Measurements from ENCODE around the gene IFITM1. TPM values are rescaled to one million over a fixed set of nuclear protein-coding genes. Genes with fewer than 3 reads are reported as not detected.

The IFITM1 gene
- total and polyA plus RNA-seq, 2 donors (not counting 3 experiments of a cell fraction or from before 2014, with no cell fraction given): 11.5 to 24.6 TPM

DNA sequence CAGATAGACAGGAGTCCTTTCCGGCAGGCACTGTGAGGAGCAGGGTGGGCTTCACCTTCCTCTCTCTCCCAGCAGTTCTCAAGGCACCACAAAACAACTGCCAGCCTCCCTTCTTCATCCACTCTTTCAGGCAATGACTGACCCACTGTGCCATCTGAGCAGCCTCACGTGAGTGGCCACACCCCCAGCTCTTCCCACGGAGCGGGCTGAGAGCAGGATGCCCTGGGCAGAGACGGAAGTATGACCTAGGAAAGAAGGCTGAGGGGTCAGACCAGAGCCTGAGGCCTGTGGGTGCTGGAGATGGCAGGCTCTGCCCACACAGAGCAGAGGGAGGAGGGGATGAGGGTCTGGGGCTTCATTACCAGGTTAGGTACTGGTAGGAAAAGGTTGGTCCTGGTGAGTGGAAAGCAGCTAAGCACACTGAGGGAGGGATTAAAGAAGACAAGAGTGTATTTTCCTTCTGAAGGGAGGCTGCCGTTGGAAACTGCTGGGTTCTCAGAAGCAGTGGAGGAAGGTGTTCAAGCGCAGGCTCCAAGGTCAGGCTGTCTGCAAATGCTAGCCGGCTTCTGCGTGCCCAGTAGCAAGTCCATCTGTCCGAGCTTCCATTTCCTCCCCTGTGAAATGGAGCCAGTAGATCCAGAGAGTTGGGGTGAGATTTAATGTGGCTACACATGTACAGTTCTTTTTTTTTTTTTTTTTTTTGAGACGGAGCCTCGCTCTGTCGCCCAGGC is 31.0 kb upstream of the IFITM1 start:
- no peak overlapping the region for H3K9ac ChIP-seq (replicated peaks; ENCODE audit: extremely low read depth, insufficient read depth, low read length)
- no peaks in the 10 kb centered on the region for H3K9me1 ChIP-seq (replicated peaks; ENCODE audit: control insufficient read depth, extremely low read depth, insufficient read depth, low read length)
- intact Hi-C loops (cut with micrococcal nuclease): no loop called here
- H3K4me1 ChIP-seq (ENCODE audit: control insufficient read depth, extremely low read depth, insufficient read depth, low read length): no peaks in the 10 kb centered on the region
- H3K27ac ChIP-seq (ENCODE audit: insufficient read depth, low read depth, low read length): no peak overlapping the region
- no peaks in the 10 kb centered on the region for H3K79me2 ChIP-seq (ENCODE audit: control insufficient read depth, insufficient read depth, low read length)
- no TSS peak for BruUV-seq (replicated peaks)
- H3K27me3 ChIP-seq (ENCODE audit: control insufficient read depth in 2 of 2, insufficient read depth in 2 of 2, low read length in 2 of 2): peaks cover 43 to 47% of the 10 kb centered on the region in 2 experiments
- H3K36me3 ChIP-seq (ENCODE audit: control insufficient read depth in 2 of 2, extremely low read depth in 1 of 2, insufficient read depth in 2 of 2, low read length in 2 of 2): no peaks in the 10 kb centered on the region
- H3K9me3 ChIP-seq (replicated peaks; ENCODE audit: control insufficient read depth, insufficient read depth, low read length): no peaks in the 10 kb centered on the region
- H2AFZ ChIP-seq (ENCODE audit: low read depth, low read length): no peak overlapping the region
- no peak for FAIRE-seq
- TF ChIP-seq, protein P1, sequence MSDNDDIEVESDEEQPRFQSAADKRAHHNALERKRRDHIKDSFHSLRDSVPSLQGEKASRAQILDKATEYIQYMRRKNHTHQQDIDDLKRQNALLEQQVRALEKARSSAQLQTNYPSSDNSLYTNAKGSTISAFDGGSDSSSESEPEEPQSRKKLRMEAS (IDR thresholded peaks at IDR 0.05; ENCODE audit: insufficient read depth, insufficient read length): no peak
- no peak for TF ChIP-seq JUN (IDR thresholded peaks at IDR 0.05; ENCODE audit: borderline replicate concordance, insufficient read depth, insufficient read length, low read depth)
- TF ChIP-seq, protein P2, sequence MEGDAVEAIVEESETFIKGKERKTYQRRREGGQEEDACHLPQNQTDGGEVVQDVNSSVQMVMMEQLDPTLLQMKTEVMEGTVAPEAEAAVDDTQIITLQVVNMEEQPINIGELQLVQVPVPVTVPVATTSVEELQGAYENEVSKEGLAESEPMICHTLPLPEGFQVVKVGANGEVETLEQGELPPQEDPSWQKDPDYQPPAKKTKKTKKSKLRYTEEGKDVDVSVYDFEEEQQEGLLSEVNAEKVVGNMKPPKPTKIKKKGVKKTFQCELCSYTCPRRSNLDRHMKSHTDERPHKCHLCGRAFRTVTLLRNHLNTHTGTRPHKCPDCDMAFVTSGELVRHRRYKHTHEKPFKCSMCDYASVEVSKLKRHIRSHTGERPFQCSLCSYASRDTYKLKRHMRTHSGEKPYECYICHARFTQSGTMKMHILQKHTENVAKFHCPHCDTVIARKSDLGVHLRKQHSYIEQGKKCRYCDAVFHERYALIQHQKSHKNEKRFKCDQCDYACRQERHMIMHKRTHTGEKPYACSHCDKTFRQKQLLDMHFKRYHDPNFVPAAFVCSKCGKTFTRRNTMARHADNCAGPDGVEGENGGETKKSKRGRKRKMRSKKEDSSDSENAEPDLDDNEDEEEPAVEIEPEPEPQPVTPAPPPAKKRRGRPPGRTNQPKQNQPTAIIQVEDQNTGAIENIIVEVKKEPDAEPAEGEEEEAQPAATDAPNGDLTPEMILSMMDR (IDR thresholded peaks at IDR 0.05; ENCODE audit: extremely low read depth in 1 of 2, insufficient read depth in 1 of 2, low read depth in 1 of 2, low read length in 2 of 2): no peak
- no peak for TF ChIP-seq POLR2A (IDR thresholded peaks at IDR 0.05; ENCODE audit: low read depth, low read length)
- no peak for TF ChIP-seq GATA2 (IDR thresholded peaks at IDR 0.05; ENCODE audit: insufficient read depth, insufficient read length, low read depth, low read length)
- TF ChIP-seq MYC (IDR thresholded peaks at IDR 0.05; ENCODE audit: low read depth, low read length): no peak
- no peak for TF ChIP-seq EZH2 (IDR thresholded peaks at IDR 0.05; ENCODE audit: borderline replicate concordance, low read depth, low read length, severe bottlenecking)
- TF ChIP-seq FOS (IDR thresholded peaks at IDR 0.05; ENCODE audit: borderline replicate concordance, insufficient read depth, low read length): no peak
- no peak for TF ChIP-seq POLR2AphosphoS5 (IDR thresholded peaks at IDR 0.05; ENCODE audit: insufficient read depth, low read depth, low read length)
- ChIA-PET POLR2A (no interaction called here), CTCF (interaction anchor here (1.4 kb wide), 1 partner anchor 11 kb away, joined by 3 read pairs; no protein-coding TSS in a partner anchor)
- H3K4me2 ChIP-seq (ENCODE audit: insufficient read depth, low read length): no peak overlapping the region
- no peaks in the 10 kb centered on the region for H4K20me1 ChIP-seq (replicated peaks; ENCODE audit: control insufficient read depth, extremely low read depth, insufficient read depth, low read length)
- dilution Hi-C loops (cut with MboI; ENCODE audit: extremely low pct_ligation_motif_present, low sequenced_read_pairs): no loop called here
- DNase-seq (ENCODE audit: low read depth, low spot score): no peak
- no peak overlapping the region for H3K4me3 ChIP-seq (replicated peaks in 1 of 3; ENCODE audit: insufficient read depth in 1 of 3, low read depth in 1 of 3, low read length in 3 of 3)
